Activated T-cell treated with anti-CD3 and anti-CD28 coated beads, Interleukin-2, amount 50 U/mL, for 48 hours (primary cell): ENCODE data around the gene CES1.
"Not testable (repeated sequence)": the region's sequence is repeated elsewhere in the genome, so short reads cannot be mapped to it uniquely, and the experiment has no call there.

Source experiments
- DNase-seq, 2 experiments: peaks; one replicate each; pipeline ENCODE4 v3.0.0-alpha.2; 2020

CES1 gene

DNA sequence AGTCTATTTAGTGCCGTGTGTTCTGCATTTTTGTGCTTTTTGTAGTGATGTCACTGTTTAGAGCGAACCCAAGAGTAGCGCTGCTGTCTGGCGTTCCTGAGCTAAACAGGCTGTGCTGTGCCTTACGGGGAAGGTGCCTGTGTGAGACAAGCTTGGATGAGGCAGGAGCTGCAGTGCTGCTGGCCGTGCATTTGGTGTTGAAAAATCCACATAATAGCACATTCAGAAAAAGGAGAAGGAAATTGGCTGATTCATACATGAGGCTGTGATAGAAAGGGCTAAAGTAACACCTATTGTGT is 50.2 kb downstream of the CES1 start:
- DNase-seq: not testable (repeated sequence)

DNA sequence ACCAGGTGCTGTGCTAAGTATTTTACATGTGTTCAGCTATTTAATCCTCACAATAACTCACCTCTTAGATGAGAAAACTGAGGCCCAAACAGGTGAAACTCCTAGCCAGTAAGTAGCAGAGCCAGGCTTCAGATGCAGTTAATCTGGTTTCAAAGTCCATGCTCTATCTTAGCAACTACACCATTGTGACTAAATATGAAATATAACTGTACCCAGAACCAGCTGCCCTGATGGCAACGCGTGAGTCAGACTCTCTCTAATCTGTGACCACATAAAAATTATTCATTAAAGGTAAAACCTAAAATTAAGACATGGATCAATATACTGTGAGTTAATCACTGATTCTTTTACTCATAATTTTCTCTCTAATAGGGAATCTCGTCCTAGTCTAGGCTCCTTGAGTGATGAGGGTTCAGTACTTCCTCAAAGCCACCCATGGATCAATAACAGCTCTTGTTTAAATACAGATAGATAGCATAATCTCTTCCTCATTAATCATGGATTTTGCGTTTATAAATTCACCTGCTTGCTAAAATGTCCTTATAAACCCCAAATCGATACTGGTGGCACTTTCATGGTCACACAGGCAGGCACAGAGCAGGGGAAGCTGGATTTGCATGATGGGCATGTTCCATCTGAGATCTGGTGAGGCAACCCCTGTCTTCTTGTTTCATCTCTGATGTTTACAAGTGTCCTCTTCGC is 50.7 kb downstream of the CES1 start:
- not testable (repeated sequence) for DNase-seq

DNA sequence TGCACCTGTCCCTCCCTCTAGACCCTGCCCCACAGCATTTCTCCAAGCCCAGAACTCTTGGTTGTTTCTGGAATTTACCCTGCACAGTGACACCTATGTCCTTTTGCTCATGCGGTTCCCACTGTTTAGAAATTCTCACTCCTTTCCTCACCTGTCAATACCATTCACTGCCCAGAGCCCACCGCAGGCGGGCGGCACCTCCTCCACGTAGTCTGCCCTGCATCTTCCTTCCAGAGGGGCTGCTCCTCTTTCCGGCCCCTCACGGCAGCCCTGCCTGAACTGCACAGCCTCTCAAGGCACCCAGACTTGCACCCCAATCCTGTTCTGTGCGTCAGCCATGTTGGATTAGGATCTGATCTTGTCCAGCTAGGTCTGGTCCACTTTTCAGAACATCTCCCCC is 51.4 kb downstream of the CES1 start:
- DNase-seq: not testable (repeated sequence)

DNA sequence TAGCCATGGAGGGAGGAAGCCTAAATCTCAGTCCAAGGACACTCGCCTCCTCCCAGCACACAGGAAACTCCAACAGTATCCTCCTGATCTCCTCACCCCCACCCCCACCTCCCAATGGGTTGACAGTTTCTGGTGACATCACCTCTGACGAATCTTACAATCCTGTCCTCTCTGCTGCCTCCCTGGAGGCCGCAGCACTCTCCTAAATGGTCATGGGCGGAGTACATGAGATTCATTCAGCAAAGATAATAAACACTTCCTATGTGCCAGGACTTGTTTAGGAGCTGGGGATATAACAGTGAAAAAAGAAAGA is 52.8 kb downstream of the CES1 start:
- DNase-seq: not testable (repeated sequence)

DNA sequence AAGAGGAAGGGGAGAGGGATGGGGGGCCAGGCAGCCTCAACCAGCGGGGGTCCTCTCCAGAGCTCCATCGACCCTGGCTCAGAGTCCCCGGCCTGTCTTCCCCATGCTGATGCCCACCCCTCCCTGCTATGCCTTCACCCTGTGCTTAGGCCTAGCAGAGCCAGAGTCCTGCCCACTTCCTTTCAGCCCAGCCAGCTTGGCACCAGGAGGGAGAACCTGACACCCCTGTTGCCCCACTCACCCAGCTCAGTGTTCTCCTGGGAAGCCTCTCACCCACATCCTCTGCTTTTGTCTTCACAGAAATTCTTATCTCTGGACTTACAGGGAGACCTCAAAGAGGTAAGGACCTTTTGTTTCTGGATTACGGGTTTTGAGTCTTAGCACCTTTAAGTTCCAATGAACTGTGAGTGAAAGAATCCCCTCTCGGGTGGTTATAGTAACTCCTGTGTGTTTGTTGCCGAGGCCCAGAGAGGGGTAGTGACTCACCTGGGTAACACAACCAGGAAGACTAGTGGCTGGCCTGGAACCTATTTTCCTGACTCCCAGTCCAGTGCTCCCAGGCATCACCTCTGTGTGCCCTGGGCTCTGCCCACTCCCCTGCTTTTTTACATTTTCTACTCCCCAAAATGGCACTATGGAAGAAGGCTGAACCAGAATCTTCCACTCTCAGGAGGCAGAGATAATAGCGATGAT is 53.3 kb downstream of the CES1 start:
- DNase-seq: no peak

DNA sequence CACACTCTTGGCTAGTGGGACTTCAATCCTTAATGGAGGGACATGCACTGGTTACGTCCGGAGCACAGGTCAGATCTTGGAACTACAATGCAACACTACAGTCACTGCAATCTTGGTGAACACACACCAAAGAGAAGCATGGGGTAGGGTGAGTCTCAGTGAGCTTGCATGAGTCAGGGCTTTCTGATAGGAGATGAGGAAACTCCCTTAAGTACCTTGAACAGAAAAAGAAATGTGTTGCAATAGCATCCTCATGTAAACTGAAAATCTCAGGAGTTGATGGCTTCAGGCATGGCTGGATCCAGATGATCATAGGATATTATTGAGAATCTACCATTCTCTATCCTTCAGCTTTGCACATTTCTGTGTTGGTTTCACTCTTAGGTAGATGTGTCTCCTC is 54.1 kb downstream of the CES1 start:
- DNase-seq: no peak

DNA sequence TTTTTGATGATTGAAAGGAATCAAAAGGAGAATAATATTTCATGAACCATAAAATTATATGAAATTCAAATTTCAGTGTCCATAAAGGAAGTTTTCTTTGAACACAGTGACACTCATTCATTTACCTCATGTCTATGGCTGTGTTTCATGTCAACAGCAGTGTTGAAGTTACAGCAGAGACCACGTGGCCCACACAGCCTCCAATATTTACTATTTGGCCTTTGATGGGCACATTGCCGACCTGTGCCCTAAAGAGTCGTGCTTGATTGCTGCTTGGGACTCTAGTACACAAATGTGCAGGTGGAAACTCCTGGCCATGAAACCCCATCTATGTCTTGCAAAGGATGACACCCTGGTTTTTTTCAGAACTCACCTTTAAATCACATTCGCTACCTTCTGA is 57.0 kb downstream of the CES1 start:
- DNase-seq: no peak

DNA sequence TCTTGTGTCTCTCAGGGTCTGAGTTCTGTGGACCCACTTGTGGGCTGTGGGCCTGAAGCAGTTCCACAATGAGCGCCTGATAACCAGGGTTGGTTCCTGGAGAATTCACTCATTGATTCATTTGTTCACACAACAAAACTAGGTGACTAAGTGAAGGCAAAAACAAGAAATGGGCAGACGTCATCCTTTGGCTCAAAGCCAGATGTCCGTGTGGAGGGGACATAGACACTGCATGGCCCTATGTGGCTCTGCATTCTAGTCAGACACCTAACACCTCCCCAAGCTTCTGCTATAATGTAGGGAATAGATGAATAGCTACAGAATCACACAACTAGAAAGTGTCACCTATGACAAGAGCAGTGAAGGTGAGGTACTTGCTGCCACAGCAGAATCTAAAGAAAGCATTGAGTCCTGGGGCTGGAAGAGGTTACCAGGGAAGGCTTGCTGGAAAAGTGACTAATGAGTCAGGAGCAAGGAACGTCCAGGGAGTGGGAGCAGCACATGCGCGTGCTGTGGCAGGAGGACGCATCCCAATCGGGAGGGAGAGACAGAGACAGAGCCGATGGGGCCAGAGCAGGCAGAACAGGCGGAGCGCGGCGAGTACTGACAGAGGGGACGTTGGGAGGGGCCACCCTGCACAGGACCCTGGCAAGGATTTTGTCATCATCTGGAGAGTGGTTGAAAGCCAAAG is 58.9 kb downstream of the CES1 start:
- no peak for DNase-seq

DNA sequence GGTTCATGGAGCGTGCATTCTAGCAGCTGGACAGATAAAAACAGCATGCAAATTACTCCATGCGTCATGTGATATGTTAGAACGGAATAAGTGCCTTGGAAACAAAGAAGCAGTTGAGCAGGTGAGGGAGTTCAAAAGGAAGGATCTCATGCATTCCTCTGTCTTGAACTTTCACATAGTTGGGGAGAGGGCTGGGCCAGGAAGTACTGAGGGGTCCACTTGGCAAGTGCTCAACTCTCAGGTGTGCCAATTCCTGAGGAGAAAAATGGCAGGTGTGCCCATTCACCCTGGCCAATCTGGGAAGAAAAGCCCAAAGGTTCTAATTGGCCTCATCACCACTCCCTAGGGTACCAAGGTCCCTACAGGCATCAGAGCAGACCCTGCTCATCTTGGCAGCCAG is 67.7 kb downstream of the CES1 start:
- no peak for DNase-seq

DNA sequence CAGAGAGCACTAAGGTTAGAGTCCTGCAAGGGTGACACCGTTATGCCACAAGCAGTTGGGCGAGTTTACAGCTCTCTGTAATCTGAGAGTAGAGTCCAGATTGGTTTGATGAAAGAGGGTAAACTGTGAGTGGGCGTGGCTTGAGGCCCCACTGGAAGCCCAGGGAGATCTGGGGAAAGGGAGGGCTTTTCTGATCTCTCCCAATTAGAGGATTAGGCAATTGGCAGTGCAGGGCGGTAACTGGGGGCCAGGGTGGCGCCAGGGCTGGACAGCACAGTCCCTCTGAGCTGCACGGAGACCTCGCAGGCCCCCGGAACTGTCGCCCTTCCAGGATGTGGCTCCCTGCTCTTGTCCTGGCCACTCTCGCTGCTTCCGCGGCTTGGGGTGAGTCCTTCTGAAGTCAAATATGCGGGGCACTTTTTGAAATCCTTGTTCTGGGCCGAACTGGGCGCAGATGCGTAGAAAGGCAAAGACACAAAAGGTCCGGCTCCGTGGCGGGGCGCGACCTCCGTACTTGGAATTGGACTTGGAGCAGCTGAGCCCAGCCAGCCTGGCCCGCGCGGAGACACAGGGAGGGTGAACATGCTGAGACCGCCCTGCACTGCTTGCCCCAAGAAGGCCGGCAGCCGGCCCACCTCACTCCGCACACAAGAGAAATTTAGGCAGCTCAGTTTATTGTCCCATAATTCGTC is 72.4 kb downstream of the CES1 start:
- no peak for DNase-seq

DNA sequence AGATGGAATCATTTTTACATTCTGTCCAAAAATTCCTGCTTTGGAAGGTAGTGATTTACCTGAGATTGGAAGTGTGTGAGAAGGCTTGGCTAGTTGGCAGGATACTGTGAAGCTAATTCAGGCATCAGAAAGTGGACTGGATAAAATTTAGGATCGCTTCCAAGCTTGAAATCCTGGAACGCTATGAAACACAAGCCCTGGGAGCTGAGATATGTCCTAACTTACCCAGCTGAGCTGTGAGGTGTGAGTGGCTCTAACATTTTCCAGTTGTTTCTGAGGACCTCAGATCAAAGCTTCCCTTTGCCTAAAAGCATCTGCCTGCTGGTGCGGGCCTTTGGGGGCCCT is 73.0 kb downstream of the CES1 start:
- DNase-seq: not testable (repeated sequence)

DNA sequence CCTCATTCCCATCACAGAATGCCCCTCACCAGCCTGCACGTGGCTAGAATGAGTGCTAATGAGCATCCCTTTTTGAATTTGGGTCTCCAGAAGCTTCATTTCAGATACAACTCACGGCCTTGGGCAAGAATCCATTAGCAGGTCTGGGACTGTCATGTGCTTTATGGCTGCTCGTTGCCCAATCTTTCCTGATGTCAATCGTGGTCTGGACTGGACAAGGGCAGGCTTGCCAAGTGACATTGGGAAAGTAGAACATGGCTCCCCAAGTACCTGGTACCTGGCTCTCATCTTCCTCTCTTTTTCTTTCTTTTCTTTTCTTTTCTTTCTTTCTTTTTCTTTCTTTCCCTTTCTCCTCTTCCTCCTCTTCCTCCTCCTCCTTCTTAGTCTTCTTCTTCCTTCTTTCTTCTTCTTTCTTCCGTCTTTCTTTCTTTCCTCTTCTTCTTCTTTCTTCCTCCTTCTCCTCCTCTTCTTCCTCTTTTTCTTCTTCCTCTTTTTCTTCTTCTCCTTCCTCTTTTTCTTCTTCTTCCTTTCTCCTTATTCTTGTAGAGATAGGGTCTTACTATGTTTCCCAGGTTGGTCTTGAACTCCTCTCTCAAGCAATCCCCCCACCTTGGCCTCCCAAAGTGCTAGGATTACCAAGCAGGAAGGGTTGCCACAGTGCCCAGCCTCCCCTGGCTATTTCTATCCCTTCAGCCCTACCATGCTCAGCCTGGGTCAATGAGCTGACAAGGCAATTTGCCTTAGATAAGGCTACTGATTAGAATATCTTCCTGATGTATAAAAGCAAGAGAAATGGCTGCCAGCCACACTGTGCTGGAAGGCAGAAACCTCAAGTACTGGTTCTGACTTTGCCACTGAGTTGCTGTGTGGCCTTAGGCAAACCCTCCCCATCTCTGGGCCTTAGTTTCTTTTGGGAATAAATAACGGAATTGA is 75.0 kb downstream of the CES1 start:
- not testable (repeated sequence) for DNase-seq

DNA sequence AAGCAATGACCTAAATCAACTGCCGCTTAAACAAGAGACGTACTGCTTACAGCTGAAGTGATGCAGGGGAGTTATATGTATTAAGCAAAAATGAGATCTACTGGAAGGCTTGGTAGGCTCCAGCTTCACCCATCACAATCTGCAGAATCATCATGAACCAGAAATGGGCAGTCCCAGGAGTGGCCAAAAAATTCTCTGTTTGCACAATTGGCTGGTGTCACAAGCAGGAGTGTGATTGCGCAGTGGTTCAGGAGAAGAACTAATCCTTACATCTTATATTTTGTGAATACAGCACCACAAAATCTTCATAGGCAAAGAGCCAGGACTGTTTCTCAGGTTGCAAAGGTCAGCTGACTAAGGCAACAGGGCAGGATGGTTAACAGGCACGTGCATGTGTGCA is 75.9 kb downstream of the CES1 start:
- no peak for DNase-seq

DNA sequence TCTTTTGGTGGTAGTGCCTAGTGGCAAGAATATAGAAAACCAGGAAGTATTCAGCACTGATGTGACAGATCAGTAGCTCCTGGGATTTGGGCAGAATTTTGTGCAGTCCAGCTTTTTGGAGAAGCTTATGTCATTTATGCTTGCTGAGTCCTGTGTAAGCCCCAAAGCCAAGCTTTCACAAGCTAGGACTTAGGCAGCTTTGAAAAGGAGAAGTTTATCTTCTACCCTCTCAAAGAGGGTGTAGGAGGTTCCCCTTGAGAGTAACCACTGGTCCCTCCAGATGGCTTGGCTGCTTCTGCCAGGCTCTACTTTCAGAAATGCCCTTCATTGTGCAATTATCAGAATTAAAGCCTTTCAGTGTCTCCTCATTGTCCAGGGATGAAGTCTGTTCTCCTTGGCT is 78.8 kb downstream of the CES1 start:
- DNase-seq: no peak

DNA sequence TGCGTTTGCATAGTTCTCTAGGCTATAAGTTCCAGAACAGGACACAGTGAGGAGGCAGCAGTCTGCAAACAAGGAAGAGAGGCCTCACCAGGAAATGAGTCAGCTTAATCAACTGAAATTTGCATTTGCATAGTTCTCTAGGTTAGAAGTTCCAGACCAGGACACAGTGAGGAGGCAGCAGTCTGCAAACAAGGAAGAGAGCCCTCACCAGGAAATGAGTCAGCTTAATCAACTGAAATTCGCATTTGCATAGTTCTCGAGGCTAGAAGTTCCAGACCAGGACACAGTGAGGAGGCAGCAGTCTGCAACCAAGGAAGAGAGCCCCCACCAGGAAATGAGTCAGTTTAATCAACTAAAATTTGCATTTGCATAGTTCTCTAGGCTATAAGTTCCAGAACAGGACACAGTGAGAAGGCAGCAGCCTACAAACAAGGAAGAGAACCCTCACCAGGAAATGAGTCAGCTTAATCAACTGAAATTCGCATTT is 79.7 kb downstream of the CES1 start:
- DNase-seq: peak; percentile 31 to 36
